Spinal cord (tissue), 10 donors: ENCODE results near the gene PTPRK. TPM values are rescaled to one million over a fixed set of nuclear protein-coding genes. Genes with fewer than 3 reads are reported as not detected.
A peak's percentile ranks its signal among the peaks of the same experiment; 100 is the strongest.

Source experiments
- DNase-seq, 6 donors: peaks; one replicate each; pipeline versions ENCODE4 v3.0.0 to v3.0.0-alpha.2; 2013 to 2015; ENCODE audit warnings: low spot score in 6 of 6, low read depth in 4 of 6
- H3K27ac ChIP-seq: one replicate; pipeline ENCODE4 v1.5.1; 2013; ENCODE audit warnings: low read depth, low read length, control low read depth
- H3K27me3 ChIP-seq: one replicate; pipeline ENCODE4 v1.6.1; 2013; ENCODE audit warnings: low read length; ENCODE audit not compliant: control insufficient read depth, insufficient read depth
- H3K36me3 ChIP-seq: one replicate; pipeline ENCODE4 v1.6.1; 2013; ENCODE audit warnings: low read length; ENCODE audit not compliant: control insufficient read depth, insufficient read depth
- H3K4me1 ChIP-seq: one replicate; pipeline ENCODE4 v1.6.1; 2013; ENCODE audit warnings: low read length; ENCODE audit not compliant: control insufficient read depth, insufficient read depth
- H3K4me3 ChIP-seq: one replicate; pipeline ENCODE4 v1.5.1; 2013; ENCODE audit warnings: low read depth, low read length, control low read depth
- H3K9me3 ChIP-seq: one replicate; pipeline ENCODE4 v1.6.1; 2013; ENCODE audit warnings: low read length; ENCODE audit not compliant: control insufficient read depth, insufficient read depth
- WGBS: methylation state at CpG from one replicate; pipeline ENCODE4 v1.1.5; 2013; ENCODE audit warnings: missing lambda C conversion rate; ENCODE audit not compliant: insufficient coverage; 5-methylcytosine and 5-hydroxymethylcytosine counted together
- polyA plus RNA-seq, 2 donors: library from polyadenylated mRNA; unstranded; fragments of 120-200 nt; gene quantifications; one replicate each; pipeline ENCODE4 v1.2.1, GENCODE V29; 2013; ENCODE audit not compliant: insufficient read length in 2 of 2
- total RNA-seq, 2 donors: library from RNA; depleted of rRNA in 1 of 2; stranded (reverse); fragments of 120-200 nt in 1 of 2; fragments of >200 nt in 1 of 2; gene quantifications; one replicate each; pipeline versions ENCODE4 v1.2.3 to v1.2.4, GENCODE V29; 2013 to 2014
- donor health status: healthy.

The PTPRK gene
- total and polyA plus RNA-seq, 4 donors, result 28.4 to 63.4 (median 34.1) TPM

DNA sequence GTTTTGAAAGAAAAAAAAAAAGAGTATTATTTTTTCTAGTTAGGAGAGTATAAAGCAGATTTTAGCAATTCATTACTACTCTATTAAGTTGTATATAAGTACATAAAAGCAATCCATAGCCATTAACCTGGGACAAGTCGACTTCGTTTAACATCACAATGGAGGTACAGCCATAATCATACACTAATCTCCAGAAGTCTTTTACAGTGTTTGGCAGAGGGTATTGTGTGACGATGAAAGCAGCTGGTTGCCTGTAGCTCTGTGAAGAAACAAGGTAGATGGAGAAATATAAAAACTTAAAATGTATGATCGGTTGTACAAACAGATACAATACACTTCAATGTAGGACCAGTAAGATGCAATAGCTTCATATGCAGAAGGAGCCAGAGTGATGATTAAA is 543.6 kb downstream of the PTPRK start:
- H3K36me3 ChIP-seq, result peaks cover 3% of the 10 kb centered on the region
- DNase-seq, result no peak
- no peaks in the 10 kb centered on the region for H3K4me1 ChIP-seq
- WGBS, result no CpG with 5 or more reads among the region's 4 CpGs
- no peaks in the 10 kb centered on the region for H3K9me3 ChIP-seq
- H3K27me3 ChIP-seq, result no peaks in the 10 kb centered on the region
- no peak overlapping the region for H3K27ac ChIP-seq
- no peak overlapping the region for H3K4me3 ChIP-seq

DNA sequence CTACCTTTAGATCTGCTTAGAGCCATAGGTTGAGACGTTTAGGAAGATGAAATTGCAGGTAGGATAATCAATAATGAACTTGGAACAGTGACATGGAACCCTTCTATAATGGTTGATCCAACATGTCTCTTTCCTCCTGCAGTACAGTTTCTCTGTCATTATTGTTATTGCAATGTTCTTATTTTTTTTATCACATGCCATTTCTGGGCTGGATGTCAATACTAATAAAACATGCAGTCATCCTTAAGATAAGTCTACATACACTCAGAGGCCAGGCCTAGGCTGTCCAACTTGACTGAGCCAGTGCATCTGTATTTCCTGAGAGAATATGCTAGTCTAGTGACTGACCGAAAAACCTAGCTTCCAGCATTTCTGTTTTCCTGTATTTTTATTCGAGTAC is 544.3 kb downstream of the PTPRK start:
- Histone ChIP-seq H3K9me3 (no peaks in the 10 kb centered on the region), H3K27ac (no peak overlapping the region), H3K4me1 (no peaks in the 10 kb centered on the region), H3K36me3 (peaks cover 3% of the 10 kb centered on the region), H3K27me3 (no peaks in the 10 kb centered on the region), H3K4me3 (no peak overlapping the region)
- WGBS, result no CpG with 5 or more reads among the region's 3 CpGs
- no peak for DNase-seq

DNA sequence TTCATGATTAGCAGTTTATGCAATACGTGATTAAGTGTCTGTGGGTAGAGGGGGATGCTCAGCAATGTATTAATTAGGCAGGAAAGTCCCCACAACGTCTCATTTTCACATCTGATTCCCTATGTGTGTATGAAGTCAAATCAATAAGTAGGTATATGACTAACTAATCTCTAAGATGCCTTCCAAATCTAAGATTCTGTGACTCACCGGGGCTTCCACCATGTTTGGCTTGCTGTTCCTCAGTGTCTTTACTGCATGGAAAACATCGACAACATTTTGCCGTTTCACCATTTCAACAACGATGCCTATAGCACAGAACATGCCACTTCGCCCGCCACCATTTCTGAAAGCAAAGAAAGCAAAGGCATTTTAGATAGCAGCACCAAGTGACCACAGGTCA is 547.6 kb downstream of the PTPRK start:
- no peak for DNase-seq
- Histone ChIP-seq H3K36me3 (peaks cover 3% of the 10 kb centered on the region), H3K4me3 (no peak overlapping the region), H3K27ac (no peak overlapping the region), H3K27me3 (no peaks in the 10 kb centered on the region), H3K9me3 (no peaks in the 10 kb centered on the region), H3K4me1 (no peaks in the 10 kb centered on the region)
- WGBS, result 100% methylated on average over 3 of the region's 8 CpGs

DNA sequence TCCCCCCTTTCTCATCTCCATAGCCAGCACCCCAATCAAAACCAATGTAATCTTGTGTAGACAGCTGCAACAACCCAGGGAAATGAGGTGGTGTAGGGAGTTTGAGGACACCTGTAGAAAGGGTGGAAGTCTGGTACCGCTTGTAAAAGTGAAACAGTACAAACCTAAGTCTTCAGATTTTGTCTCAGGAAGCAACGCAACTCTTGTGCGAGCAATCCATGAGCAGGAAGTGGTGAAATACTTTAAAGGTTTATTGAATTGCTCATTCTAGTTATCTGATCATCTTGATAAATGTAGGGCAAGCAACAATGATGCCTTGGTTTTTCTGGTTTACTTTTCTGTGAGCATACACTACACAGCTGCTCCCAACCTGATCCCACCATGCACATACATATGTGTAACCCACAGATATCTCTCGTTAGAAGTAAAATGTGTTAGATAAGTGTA is 548.4 kb downstream of the PTPRK start:
- H3K9me3 ChIP-seq, result no peaks in the 10 kb centered on the region
- H3K27me3 ChIP-seq, result no peaks in the 10 kb centered on the region
- no peak for DNase-seq
- H3K36me3 ChIP-seq, result peaks cover 3% of the 10 kb centered on the region
- no peak overlapping the region for H3K27ac ChIP-seq
- no peaks in the 10 kb centered on the region for H3K4me1 ChIP-seq
- no peak overlapping the region for H3K4me3 ChIP-seq
- WGBS, result 88% methylated on average over 3 of the region's 4 CpGs

DNA sequence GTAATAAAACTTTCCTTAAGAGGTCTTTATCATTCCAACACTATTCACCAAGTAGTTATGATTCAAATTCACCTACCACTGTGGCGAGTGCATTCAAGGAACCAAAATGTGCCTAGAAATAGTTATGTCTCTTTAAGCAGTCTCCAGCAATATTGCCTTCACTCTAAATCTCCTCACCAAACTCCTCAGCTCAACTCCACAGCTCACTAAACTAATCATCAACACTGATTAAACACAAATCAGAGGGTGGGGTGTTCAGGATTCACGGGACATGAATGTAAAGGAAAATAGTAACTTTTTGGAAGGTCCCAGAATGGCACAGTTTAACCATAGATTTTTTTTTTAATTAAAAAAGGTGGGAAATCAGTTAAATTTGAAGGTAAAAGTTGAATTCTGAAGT is 549.0 kb downstream of the PTPRK start:
- DNase-seq, result no peak
- H3K4me3 ChIP-seq, result no peak overlapping the region
- WGBS, result 100% methylated on average over 1 of the region's 2 CpGs
- peaks cover 3% of the 10 kb centered on the region for H3K36me3 ChIP-seq
- H3K27me3 ChIP-seq, result no peaks in the 10 kb centered on the region
- H3K9me3 ChIP-seq, result no peaks in the 10 kb centered on the region
- no peak overlapping the region for H3K27ac ChIP-seq
- no peaks in the 10 kb centered on the region for H3K4me1 ChIP-seq

DNA sequence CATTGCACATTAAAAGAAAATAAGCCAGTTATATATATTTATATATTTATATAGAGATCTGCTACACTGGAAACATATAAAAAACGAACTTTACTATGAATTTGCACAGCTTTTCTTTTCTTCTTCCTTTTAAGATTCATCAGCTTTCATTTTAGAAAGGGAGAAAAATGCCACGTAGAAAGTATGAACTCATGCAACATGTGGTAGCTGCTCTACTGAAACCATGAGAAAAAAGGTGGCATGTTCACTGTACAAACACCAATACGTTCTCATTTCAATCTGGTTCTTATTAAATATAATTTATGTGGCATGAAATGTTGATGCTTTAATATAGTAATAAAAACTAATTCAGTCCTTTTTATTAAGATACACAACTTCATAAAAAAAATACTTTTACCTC is 550.7 kb downstream of the PTPRK start:
- Histone ChIP-seq H3K27ac (no peak overlapping the region), H3K9me3 (no peaks in the 10 kb centered on the region), H3K4me1 (no peaks in the 10 kb centered on the region), H3K36me3 (no peaks in the 10 kb centered on the region), H3K4me3 (no peak overlapping the region), H3K27me3 (no peaks in the 10 kb centered on the region)
- no CpG with 5 or more reads among the region's 3 CpGs for WGBS
- DNase-seq, result no peak

DNA sequence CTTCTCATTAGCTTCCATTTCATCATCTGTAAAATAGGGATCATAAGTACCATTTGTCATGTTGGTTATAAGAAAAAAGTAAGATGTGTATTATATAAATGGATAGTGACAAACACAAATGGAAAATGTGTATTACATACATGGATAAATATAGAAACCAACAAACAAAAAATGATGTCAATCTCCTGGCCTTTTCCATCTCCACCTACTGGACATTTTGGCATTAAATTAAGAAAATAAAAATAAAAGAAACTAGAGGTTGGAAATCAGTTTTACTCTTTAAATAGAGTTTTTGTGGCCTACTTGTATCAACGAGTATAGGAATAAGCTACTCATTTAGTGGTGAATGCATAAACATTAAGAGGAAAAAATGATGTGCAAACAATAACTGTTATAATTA is 552.0 kb downstream of the PTPRK start:
- no peak for DNase-seq
- Histone ChIP-seq H3K4me1 (no peaks in the 10 kb centered on the region), H3K4me3 (no peak overlapping the region), H3K27me3 (no peaks in the 10 kb centered on the region), H3K36me3 (no peaks in the 10 kb centered on the region), H3K27ac (no peak overlapping the region), H3K9me3 (no peaks in the 10 kb centered on the region)
- WGBS, result no CpG with 5 or more reads among the region's 1 CpG

DNA sequence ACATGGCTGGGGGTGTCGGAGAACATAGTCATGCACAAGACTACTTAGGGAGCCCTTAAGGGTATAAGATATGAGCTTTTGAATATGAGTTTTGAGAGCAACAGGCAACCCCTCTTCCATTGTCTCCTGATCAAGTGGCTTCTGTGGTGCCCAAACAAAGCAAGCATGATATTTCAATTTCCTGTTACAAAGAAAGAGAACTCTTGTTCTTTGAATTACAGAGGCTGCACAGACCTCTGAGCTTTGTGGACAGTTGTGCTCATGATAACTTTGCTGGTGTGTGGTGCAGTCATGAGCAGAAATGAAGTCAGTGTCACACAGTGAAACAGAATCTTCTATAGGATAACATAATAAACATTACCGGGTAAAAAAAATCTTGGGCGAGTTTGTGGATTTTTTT is 552.7 kb downstream of the PTPRK start:
- no peaks in the 10 kb centered on the region for H3K36me3 ChIP-seq
- H3K4me1 ChIP-seq, result no peaks in the 10 kb centered on the region
- H3K27me3 ChIP-seq, result no peaks in the 10 kb centered on the region
- no CpG with 5 or more reads among the region's 3 CpGs for WGBS
- no peak overlapping the region for H3K4me3 ChIP-seq
- H3K27ac ChIP-seq, result no peak overlapping the region
- no peak for DNase-seq
- no peaks in the 10 kb centered on the region for H3K9me3 ChIP-seq

DNA sequence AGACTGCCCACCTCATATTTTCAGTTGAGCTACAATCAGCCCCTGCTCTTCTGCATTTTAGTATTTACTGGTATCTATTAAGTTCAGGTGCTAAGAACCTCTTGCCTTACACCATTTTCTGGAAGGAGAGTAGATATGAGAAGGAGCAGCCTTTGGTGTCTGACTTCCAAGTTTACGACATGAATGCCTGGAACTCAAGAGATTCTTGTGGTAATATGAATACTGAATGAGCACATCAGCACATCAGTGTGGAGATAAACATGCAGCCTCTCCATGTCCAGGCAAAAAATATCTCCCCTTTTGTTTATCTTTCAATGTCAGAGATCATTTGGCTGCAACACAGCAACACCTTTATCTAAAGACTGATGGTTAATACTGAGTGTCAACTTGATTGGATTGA is 553.8 kb downstream of the PTPRK start:
- H3K27ac ChIP-seq, result no peak overlapping the region
- DNase-seq, result no peak
- H3K9me3 ChIP-seq, result no peaks in the 10 kb centered on the region
- H3K4me3 ChIP-seq, result no peak overlapping the region
- H3K27me3 ChIP-seq, result no peaks in the 10 kb centered on the region
- H3K36me3 ChIP-seq, result no peaks in the 10 kb centered on the region
- no peaks in the 10 kb centered on the region for H3K4me1 ChIP-seq
- WGBS, result no CpG with 5 or more reads among the region's 1 CpG

DNA sequence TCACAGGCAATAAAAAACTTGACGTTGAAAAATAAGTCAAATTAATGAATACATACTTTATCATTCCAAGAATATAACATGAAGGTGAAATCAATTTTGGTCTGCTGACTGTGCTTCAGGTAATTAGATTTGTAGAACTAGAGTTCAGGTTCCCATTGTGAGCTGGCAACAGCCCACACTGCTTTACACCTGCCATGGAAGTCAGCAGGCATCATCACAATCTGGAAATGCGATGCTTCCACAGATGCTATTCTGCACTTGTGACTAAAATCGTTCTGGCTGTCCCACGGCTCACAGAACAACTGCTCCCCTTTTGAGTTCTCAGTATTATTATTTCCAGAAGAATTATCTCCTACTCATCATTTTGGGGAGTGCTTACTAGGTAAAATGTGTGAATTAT is 556.9 kb downstream of the PTPRK start:
- Histone ChIP-seq H3K9me3 (no peaks in the 10 kb centered on the region), H3K27me3 (no peaks in the 10 kb centered on the region), H3K4me3 (no peak overlapping the region), H3K36me3 (no peaks in the 10 kb centered on the region), H3K27ac (no peak overlapping the region), H3K4me1 (no peaks in the 10 kb centered on the region)
- 100% methylated on average over 1 of the region's 4 CpGs for WGBS
- DNase-seq, result peak in 2 of 6 donors; percentile 7 to 28
